ENCODE measurements around the gene C3orf20. TPM values are rescaled to one million over a fixed set of nuclear protein-coding genes. Genes with fewer than 3 reads are reported as not detected.
"Not testable (repeated sequence)": the region's sequence is repeated elsewhere in the genome, so short reads cannot be mapped to it uniquely, and the experiment has no call there.

The C3orf20 gene
- total RNA-seq, 1 donor from 2014 or later = 0.52 TPM

DNA sequence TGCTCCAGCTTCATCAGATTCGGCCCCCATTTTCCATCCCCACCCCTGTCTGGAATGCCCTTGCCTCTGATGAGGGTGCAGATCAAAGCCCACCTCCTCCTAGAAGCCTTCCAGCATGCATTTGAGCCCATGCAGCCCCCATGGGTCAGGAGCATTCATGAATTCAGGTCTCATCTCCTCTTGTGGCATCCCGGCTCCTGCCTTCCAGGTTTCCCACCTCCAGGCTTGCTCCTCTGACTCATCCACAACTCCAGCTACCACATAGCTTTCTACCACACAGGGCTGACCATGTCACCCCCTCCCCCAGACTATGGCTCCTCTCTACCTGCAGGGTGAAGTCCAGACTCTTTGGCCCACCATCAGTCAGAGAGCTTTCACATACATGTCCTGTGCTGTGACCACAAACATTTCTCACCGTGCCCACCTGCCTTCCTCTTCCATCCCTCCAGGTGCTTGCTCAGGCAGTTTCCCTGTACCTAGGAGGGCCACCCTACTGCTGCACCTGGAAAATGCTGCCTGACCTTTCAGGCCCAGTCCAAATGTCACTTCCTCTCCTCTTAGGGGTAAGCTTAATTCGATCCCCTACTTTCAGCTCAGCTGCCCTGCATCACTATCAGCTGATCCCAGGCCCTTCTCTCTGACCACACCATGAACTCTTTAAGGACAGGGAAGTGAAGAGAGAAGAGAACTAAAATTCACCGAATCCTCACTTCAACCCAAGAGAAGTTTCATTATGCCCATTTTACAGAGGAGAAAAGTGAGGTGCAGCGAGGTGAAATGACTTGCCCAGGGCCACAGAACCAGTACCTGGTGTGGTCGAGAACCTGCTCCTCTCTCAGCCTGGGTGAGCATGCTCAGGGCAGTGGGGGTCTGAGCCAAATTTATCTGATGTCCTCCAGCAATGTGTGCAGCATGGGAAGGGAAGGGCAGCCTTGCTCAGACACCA lies 130.2 kb downstream of the C3orf20 start:
- Histone ChIP-seq H3K4me1 (ENCODE audit: control insufficient read depth in 3 of 3, insufficient read depth in 3 of 3, low read length in 3 of 3) (peaks cover 13 to 27% (median 23%) of the 10 kb centered on the region in 3 donors), H3K4me3 (ENCODE audit: low read length in 3 of 3) (peak overlapping the region in 1 of 3 donors; percentile 2), H3K9ac (ENCODE audit: low read depth in 1 of 3, low read length in 3 of 3) (no peak overlapping the region)

DNA sequence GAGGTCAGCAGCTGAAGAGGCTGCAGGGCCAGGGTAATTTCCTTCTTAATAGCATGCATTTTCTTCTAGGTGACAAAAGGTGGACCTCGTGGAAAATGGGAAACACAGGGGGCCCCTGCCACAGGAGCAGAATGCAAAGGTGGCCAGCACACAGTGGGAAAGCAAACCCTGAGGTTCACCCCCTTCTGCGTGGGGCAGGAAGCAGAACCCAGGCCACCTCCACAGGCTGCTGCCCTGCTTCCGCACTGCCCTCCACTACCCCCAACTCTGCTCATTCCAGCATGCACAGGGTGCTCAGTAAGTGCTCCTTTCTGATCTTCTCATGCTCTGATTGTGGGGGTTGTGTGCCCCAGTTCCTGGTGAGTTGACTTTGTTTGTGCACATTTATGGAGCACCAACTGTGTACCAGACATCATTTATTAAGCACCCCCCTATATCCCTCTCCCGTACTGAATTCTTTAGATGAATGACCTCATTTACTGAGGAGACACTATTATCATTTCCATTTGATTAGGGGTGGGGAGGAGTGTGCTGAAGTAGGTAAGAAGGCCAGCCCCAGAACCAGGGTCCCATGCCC lies 131.1 kb downstream of the C3orf20 start:
- Histone ChIP-seq H3K4me1 (ENCODE audit: control insufficient read depth in 3 of 3, insufficient read depth in 3 of 3, low read length in 3 of 3) (peaks cover 13 to 28% (median 23%) of the 10 kb centered on the region in 3 donors), H3K36me3 (ENCODE audit: control insufficient read depth in 3 of 3, insufficient read depth in 3 of 3, low read length in 3 of 3) (no peaks in the 10 kb centered on the region), H3K27me3 (ENCODE audit: control insufficient read depth in 3 of 3, insufficient read depth in 3 of 3, low read length in 3 of 3) (peaks cover 9 to 19% (median 19%) of the 10 kb centered on the region in 3 donors), H3K27ac (ENCODE audit: low read depth, low read length) (no peak overlapping the region), H3K9ac (ENCODE audit: low read depth in 1 of 3, low read length in 3 of 3) (no peak overlapping the region), H3K9me3 (ENCODE audit: control insufficient read depth in 3 of 3, low read length in 3 of 3) (no peaks in the 10 kb centered on the region), H3K4me3 (ENCODE audit: low read length in 3 of 3) (no peak overlapping the region)

More for the DNA sequence above, 130.2 kb downstream of the C3orf20 start:
- Histone ChIP-seq H3K27ac (ENCODE audit: low read depth, low read length) (no peak overlapping the region), H3K9me3 (ENCODE audit: control insufficient read depth in 3 of 3, low read length in 3 of 3) (no peaks in the 10 kb centered on the region), H3K36me3 (ENCODE audit: control insufficient read depth in 3 of 3, insufficient read depth in 3 of 3, low read length in 3 of 3) (no peaks in the 10 kb centered on the region), H3K27me3 (ENCODE audit: control insufficient read depth in 3 of 3, insufficient read depth in 3 of 3, low read length in 3 of 3) (peaks cover 9 to 22% (median 20%) of the 10 kb centered on the region in 3 donors)

DNA sequence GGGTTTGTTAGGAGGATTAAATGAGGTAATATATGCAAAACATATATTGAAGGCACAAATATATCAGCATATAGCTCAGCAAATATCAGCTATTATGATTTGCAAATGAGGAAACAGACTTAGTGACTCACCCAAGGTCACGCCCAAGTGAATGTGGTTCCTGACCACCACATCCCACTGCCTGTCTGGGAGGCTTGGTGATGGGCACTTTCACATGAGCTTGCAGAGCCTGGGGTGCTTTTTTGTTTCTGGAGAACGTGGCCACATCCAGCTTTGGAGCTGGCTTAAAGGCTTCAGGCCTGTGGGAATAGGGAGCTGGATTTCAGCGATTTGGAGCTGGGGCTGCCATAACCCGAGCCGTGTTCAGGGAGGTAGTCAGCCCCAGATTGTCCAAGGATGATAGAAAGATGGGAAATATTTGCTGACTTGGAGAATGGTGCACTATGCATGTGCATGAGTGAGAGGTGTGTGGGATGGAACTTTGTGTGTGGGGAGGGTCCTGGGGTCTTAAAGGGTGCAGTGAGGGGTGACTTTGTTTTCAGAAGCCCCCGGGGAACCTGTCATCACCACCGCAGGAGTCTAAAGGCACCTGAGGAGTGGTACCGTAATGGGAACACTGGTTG lies 131.8 kb downstream of the C3orf20 start:
- no peaks in the 10 kb centered on the region for H3K9me3 ChIP-seq (ENCODE audit: control insufficient read depth in 3 of 3, low read length in 3 of 3)
- no peak overlapping the region for H3K4me3 ChIP-seq (ENCODE audit: low read length in 3 of 3)
- H3K36me3 ChIP-seq (ENCODE audit: control insufficient read depth in 3 of 3, insufficient read depth in 3 of 3, low read length in 3 of 3) = no peaks in the 10 kb centered on the region
- no peak overlapping the region for H3K9ac ChIP-seq (ENCODE audit: low read depth in 1 of 3, low read length in 3 of 3)
- H3K27me3 ChIP-seq (ENCODE audit: control insufficient read depth in 3 of 3, insufficient read depth in 3 of 3, low read length in 3 of 3) = peaks cover 13 to 26% (median 24%) of the 10 kb centered on the region in 3 donors
- H3K27ac ChIP-seq (ENCODE audit: low read depth, low read length) = no peak overlapping the region
- peaks cover 13 to 28% (median 23%) of the 10 kb centered on the region in 3 donors for H3K4me1 ChIP-seq (ENCODE audit: control insufficient read depth in 3 of 3, insufficient read depth in 3 of 3, low read length in 3 of 3)

DNA sequence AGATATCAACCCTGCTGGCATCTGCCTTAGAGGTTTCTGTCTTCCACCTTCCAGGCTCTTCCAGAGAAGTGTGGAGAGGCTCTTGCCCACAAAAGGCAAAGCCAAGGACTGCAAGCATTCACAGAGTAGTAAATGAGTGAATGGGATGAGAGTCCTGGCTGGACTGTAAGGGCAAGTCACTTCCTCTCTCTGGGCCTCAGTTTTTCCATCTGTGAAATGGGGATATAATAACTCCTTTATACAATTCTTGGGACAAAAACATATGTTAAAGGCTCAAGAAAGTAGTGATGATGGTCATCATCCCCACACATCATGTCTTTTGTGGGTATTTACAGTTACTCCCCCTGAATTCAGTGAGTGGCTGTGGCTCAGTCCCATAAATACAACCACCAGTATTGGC lies 133.1 kb downstream of the C3orf20 start:
- H3K36me3 ChIP-seq (ENCODE audit: control insufficient read depth in 3 of 3, insufficient read depth in 3 of 3, low read length in 3 of 3) = no peaks in the 10 kb centered on the region
- H3K27me3 ChIP-seq (ENCODE audit: control insufficient read depth in 3 of 3, insufficient read depth in 3 of 3, low read length in 3 of 3) = peaks cover 13 to 31% (median 25%) of the 10 kb centered on the region in 3 donors
- no peak overlapping the region for H3K27ac ChIP-seq (ENCODE audit: low read depth, low read length)
- no peaks in the 10 kb centered on the region for H3K9me3 ChIP-seq (ENCODE audit: control insufficient read depth in 3 of 3, low read length in 3 of 3)
- peaks cover 13 to 28% (median 23%) of the 10 kb centered on the region in 3 donors for H3K4me1 ChIP-seq (ENCODE audit: control insufficient read depth in 3 of 3, insufficient read depth in 3 of 3, low read length in 3 of 3)
- no peak overlapping the region for H3K9ac ChIP-seq (ENCODE audit: low read depth in 1 of 3, low read length in 3 of 3)
- H3K4me3 ChIP-seq (ENCODE audit: low read length in 3 of 3) = no peak overlapping the region

DNA sequence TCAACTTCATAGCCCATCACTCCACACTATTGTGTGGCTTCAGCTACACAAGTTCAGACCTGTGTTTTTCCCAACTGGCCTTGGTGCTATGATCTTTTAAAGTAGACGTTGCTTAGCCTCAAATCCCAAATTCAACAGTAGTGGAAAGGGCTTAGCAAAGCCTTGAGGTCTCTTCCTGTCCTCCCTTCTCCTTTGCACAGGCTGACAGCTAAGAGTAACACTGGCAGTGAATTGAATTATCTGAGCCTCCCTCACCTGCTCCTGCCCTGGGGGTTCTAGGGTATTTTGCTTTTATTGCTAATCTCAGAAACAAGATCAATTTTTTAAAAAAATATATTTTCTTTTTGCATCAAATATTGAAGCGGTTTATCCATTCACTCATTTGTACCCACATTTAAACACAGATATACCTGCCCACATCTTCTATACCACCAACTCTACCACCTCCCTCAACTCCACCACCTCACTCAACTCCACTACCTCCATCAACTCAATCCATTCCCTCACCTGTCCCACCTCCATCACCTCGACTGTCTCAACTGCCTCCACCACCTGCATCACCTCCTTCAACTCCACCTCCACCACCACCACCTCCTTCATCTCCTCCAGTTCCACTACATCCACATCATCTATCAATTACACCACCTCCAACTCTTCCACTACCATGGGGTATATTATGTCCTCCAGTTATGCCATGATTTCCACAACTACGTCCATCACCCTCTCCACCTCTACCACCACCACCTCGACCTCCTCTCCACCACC lies 133.7 kb downstream of the C3orf20 start:
- no peak overlapping the region for H3K9ac ChIP-seq (ENCODE audit: low read depth in 1 of 3, low read length in 3 of 3)
- peaks cover 17 to 33% (median 28%) of the 10 kb centered on the region in 3 donors for H3K27me3 ChIP-seq (ENCODE audit: control insufficient read depth in 3 of 3, insufficient read depth in 3 of 3, low read length in 3 of 3)
- H3K4me3 ChIP-seq (ENCODE audit: low read length in 3 of 3) = no peak overlapping the region
- no peak overlapping the region for H3K27ac ChIP-seq (ENCODE audit: low read depth, low read length)
- no peaks in the 10 kb centered on the region for H3K36me3 ChIP-seq (ENCODE audit: control insufficient read depth in 3 of 3, insufficient read depth in 3 of 3, low read length in 3 of 3)
- H3K4me1 ChIP-seq (ENCODE audit: control insufficient read depth in 3 of 3, insufficient read depth in 3 of 3, low read length in 3 of 3) = peaks cover 11 to 30% (median 26%) of the 10 kb centered on the region in 3 donors
- no peaks in the 10 kb centered on the region for H3K9me3 ChIP-seq (ENCODE audit: control insufficient read depth in 3 of 3, low read length in 3 of 3)

DNA sequence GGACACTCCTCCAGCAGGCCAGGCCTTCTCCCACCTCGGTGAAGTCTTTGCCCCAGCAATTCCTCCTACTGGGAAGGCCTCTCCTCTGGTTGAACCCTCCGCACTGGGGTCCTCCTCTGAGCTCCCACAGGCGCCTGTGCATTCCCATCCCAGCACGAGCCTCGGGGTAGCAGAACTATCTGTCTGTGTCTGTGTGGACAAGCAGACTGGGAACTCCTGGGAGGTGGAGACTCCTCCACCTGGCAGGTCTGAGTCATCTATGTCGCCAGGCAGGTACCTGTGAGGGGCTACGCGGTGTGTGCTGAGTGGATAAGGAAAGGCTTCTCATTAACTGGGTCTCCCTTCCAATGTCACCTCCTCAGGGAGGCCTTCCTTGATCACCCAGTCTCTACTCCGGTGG lies 134.7 kb downstream of the C3orf20 start:
- H3K9ac ChIP-seq (ENCODE audit: low read depth in 1 of 3, low read length in 3 of 3) = peak overlapping the region in 1 of 3 donors; percentile 54
- H3K27ac ChIP-seq (ENCODE audit: low read depth, low read length) = peak overlapping the region; percentile 30
- peak overlapping the region in 2 of 3 donors; percentile 61 to 63 for H3K4me3 ChIP-seq (ENCODE audit: low read length in 3 of 3)
- not testable (repeated sequence) for H3K36me3 ChIP-seq (ENCODE audit: control insufficient read depth in 3 of 3, insufficient read depth in 3 of 3, low read length in 3 of 3); H3K9me3 ChIP-seq (ENCODE audit: control insufficient read depth in 3 of 3, low read length in 3 of 3)
- H3K27me3 ChIP-seq (ENCODE audit: control insufficient read depth in 3 of 3, insufficient read depth in 3 of 3, low read length in 3 of 3) = peaks cover 20 to 33% (median 28%) of the 10 kb centered on the region in 3 donors
- H3K4me1 ChIP-seq (ENCODE audit: control insufficient read depth in 3 of 3, insufficient read depth in 3 of 3, low read length in 3 of 3) = peaks cover 9 to 31% (median 26%) of the 10 kb centered on the region in 3 donors

DNA sequence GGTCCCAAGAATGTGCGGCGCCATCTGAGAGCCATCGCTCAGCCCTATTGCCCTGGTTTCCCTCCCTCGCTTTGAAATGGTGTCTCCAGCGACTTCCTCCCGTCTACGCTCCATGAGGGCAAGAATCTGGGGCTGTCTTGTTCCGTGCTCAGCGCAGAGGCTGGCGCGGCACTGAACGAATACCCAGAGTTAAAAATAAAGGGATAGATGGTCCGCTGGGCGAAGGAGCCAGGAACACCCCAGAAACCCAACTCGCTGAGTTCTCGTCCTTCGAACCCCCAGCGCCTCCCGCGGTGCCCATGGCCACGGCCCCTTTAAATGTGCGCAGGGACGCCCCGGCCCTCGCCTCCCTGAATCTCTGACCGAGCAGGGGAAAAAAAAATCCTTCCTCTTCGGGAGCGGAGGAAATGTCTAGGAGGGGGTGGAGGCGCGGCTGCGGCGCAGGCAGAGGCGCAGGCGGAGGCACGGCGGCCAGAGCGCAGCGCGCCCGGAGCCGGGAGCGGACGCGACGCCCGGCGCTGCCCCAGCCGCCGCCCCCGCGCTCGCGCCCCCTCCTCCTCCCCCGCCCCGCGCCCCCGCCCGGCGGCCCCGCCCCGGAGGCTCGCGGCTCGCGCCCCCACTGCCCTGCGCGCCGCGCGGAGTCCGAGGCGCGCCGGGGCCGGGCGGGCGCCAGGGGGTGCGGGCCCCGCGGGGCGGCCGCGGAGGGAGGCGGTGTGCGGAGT lies 135.3 kb downstream of the C3orf20 start:
- H3K27ac ChIP-seq (ENCODE audit: low read depth, low read length) = peak overlapping the region; percentile 30
- no peaks in the 10 kb centered on the region for H3K36me3 ChIP-seq (ENCODE audit: control insufficient read depth in 3 of 3, insufficient read depth in 3 of 3, low read length in 3 of 3)
- peaks cover 9 to 25% (median 20%) of the 10 kb centered on the region in 3 donors for H3K4me1 ChIP-seq (ENCODE audit: control insufficient read depth in 3 of 3, insufficient read depth in 3 of 3, low read length in 3 of 3)
- H3K9ac ChIP-seq (ENCODE audit: low read depth in 1 of 3, low read length in 3 of 3) = peak overlapping the region in 2 of 3 donors; percentile 54
- H3K27me3 ChIP-seq (ENCODE audit: control insufficient read depth in 3 of 3, insufficient read depth in 3 of 3, low read length in 3 of 3) = peaks cover 20 to 33% (median 28%) of the 10 kb centered on the region in 3 donors
- H3K9me3 ChIP-seq (ENCODE audit: control insufficient read depth in 3 of 3, low read length in 3 of 3) = no peaks in the 10 kb centered on the region
- peak overlapping the region; percentile 56 to 67 (median 61) for H3K4me3 ChIP-seq (ENCODE audit: low read length in 3 of 3)

DNA sequence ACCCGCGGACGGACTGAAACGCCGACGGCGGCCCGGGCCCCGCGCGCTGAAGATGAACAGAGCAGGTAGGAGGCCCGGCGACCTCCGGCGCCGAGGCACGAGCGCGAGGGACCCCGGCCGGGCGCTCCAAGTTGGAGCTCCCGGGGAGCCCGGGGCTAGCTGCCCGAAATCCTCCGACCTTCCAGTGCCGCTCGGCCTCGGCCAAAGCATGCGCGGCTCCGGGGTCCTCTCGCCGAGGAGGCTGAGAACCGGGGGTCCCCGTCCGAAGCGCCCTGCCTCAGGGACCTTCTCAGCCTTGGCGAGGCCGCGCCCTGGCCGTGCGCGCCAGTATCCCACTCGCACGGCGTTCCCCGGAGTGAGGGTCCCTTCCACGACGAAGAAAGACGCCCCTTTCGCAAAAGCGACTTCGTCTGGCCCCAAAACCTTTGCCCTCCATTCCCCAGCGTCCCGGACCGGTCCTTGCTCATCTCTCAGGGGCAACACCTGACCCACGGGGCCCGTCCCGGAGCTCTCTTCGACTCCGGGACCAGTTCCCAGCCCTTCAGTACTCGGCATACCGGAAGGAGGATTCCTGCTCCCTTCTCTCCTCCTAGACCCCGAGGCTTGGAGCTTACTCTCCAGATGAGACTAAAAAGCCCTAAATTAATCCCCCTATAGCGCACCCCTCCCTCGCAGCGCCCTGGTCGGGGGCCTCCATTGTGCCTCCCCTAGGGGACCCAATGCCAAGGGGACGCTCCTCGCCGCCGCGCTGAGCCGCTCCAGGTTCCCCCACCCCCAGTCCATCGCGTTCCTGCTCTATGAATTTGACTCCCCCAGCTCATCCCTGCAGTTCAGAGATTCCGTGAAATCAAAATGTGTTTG lies 136.1 kb downstream of the C3orf20 start:
- H3K27me3 ChIP-seq (ENCODE audit: control insufficient read depth in 3 of 3, insufficient read depth in 3 of 3, low read length in 3 of 3) = peaks cover 20 to 33% (median 28%) of the 10 kb centered on the region in 3 donors
- H3K27ac ChIP-seq (ENCODE audit: low read depth, low read length) = peak overlapping the region; percentile 60
- peaks cover 8 to 21% (median 20%) of the 10 kb centered on the region in 3 donors for H3K4me1 ChIP-seq (ENCODE audit: control insufficient read depth in 3 of 3, insufficient read depth in 3 of 3, low read length in 3 of 3)
- no peaks in the 10 kb centered on the region for H3K9me3 ChIP-seq (ENCODE audit: control insufficient read depth in 3 of 3, low read length in 3 of 3)
- H3K36me3 ChIP-seq (ENCODE audit: control insufficient read depth in 3 of 3, insufficient read depth in 3 of 3, low read length in 3 of 3) = no peaks in the 10 kb centered on the region
- H3K4me3 ChIP-seq (ENCODE audit: low read length in 3 of 3) = peak overlapping the region; percentile 56 to 71 (median 67)
- H3K9ac ChIP-seq (ENCODE audit: low read depth in 1 of 3, low read length in 3 of 3) = peak overlapping the region; percentile 32 to 70 (median 61)

Data from skeletal muscle tissue (tissue), 4 donors.